HepG2 (cell line): ENCODE data around the gene MVB12A. TPM values are rescaled to one million over a fixed set of nuclear protein-coding genes. Genes with fewer than 3 reads are reported as not detected.

Experiments
- FIP1L1 ChIP-seq: fragments of 200-400 bp; formaldehyde crosslinking; IDR thresholded peaks from 2 replicates; pipeline ENCODE4 v1.6.1; 2018; ENCODE audit warnings: low read depth, mild to moderate bottlenecking, low read length, moderate library complexity, borderline replicate concordance; ENCODE audit not compliant: insufficient read depth
- GTF3A ChIP-seq: sonication (generic); formaldehyde crosslinking; conservative IDR thresholded peaks from 2 replicates; pipeline ENCODE4 v1.4.0; 2020; ENCODE audit warnings: mild to moderate bottlenecking, missing genetic modification reagents
- KDM4B ChIP-seq: sonication (generic); formaldehyde crosslinking; IDR thresholded peaks from 2 replicates; pipeline ENCODE4 v1.4.0; 2020; ENCODE audit warnings: missing genetic modification reagents
- MEF2D ChIP-seq: sonication (generic); formaldehyde crosslinking; IDR thresholded peaks from 2 replicates; pipeline ENCODE4 v1.5.1; 2020; ENCODE audit warnings: mild to moderate bottlenecking, missing genetic modification reagents
- NR3C1 ChIP-seq: sonication (generic); formaldehyde crosslinking; IDR thresholded peaks from 2 replicates; pipeline ENCODE4 v1.4.0; 2020; ENCODE audit warnings: missing genetic modification reagents
- SP4 ChIP-seq: sonication (generic); formaldehyde crosslinking; IDR thresholded peaks from 2 replicates; pipeline ENCODE4 v1.8.1; 2023; ENCODE audit warnings: mild to moderate bottlenecking, missing genetic modification reagents
- STAT5B ChIP-seq: sonication (generic); formaldehyde crosslinking; IDR thresholded peaks from 2 replicates; pipeline ENCODE4 v1.4.0; 2020; ENCODE audit warnings: missing genetic modification reagents
- TFDP1 ChIP-seq: IDR thresholded peaks from 2 replicates; pipeline ENCODE4 v1.6.1; 2016; ENCODE audit warnings: missing compliant biosample characterization, missing genetic modification reagents, borderline replicate concordance
- polyA plus RNA-seq, 8 experiments: library from polyadenylated mRNA; depleted of rRNA in 3 of 8; stranded (reverse) in 7 of 8; unstranded in 1 of 8; fragments of >200 nt; fragmentation: Illumina TruSeq in 4 of 8; extraction: Trizol in 4 of 8; gene quantifications; 2 replicates each; pipeline versions ENCODE4 v1.2.1 to v1.2.3, GENCODE V29; 2011 to 2016; ENCODE audit warnings: low read depth in 4 of 8, missing spikeins in 1 of 8, mixed read lengths in 1 of 8; ENCODE audit not compliant: insufficient read depth in 1 of 8
- total RNA-seq, 5 experiments: library from RNA; depleted of rRNA; stranded (reverse); fragments of >200 nt; fragmentation: Illumina TruSeq; extraction: Trizol; gene quantifications; 2 replicates each; pipeline ENCODE4 v1.2.3, GENCODE V29; 2016; ENCODE audit warnings: low read depth in 1 of 5
- TF ChIP-seq, protein P1 (sequence below): sonication (generic); formaldehyde crosslinking; IDR thresholded peaks from 2 replicates; pipeline ENCODE4 v1.9.0; 2021; ENCODE audit warnings: mild to moderate bottlenecking, missing genetic modification reagents
- TF ChIP-seq, protein P2 (sequence below): sonication (generic); formaldehyde crosslinking; IDR thresholded peaks from 2 replicates; pipeline ENCODE4 v1.4.0; 2020; ENCODE audit warnings: mild to moderate bottlenecking, missing genetic modification reagents
- TF ChIP-seq, protein P3 (sequence below): sonication (generic); formaldehyde crosslinking; conservative IDR thresholded peaks from 2 replicates; pipeline ENCODE4 v1.4.0; 2020; ENCODE audit warnings: missing genetic modification reagents
- TF ChIP-seq, protein P4 (sequence below): sonication (generic); formaldehyde crosslinking; IDR thresholded peaks from 2 replicates; pipeline ENCODE4 v1.5.1; 2020; ENCODE audit warnings: mild to moderate bottlenecking, missing genetic modification reagents, moderate library complexity

MVB12A gene
- total and polyA plus RNA-seq, 2 of the 13 experiments (the other 11 are each of a cell fraction or from before 2014, with no cell fraction given) = 35.7 to 36.1 TPM

- TF ChIP-seq, protein P1, sequence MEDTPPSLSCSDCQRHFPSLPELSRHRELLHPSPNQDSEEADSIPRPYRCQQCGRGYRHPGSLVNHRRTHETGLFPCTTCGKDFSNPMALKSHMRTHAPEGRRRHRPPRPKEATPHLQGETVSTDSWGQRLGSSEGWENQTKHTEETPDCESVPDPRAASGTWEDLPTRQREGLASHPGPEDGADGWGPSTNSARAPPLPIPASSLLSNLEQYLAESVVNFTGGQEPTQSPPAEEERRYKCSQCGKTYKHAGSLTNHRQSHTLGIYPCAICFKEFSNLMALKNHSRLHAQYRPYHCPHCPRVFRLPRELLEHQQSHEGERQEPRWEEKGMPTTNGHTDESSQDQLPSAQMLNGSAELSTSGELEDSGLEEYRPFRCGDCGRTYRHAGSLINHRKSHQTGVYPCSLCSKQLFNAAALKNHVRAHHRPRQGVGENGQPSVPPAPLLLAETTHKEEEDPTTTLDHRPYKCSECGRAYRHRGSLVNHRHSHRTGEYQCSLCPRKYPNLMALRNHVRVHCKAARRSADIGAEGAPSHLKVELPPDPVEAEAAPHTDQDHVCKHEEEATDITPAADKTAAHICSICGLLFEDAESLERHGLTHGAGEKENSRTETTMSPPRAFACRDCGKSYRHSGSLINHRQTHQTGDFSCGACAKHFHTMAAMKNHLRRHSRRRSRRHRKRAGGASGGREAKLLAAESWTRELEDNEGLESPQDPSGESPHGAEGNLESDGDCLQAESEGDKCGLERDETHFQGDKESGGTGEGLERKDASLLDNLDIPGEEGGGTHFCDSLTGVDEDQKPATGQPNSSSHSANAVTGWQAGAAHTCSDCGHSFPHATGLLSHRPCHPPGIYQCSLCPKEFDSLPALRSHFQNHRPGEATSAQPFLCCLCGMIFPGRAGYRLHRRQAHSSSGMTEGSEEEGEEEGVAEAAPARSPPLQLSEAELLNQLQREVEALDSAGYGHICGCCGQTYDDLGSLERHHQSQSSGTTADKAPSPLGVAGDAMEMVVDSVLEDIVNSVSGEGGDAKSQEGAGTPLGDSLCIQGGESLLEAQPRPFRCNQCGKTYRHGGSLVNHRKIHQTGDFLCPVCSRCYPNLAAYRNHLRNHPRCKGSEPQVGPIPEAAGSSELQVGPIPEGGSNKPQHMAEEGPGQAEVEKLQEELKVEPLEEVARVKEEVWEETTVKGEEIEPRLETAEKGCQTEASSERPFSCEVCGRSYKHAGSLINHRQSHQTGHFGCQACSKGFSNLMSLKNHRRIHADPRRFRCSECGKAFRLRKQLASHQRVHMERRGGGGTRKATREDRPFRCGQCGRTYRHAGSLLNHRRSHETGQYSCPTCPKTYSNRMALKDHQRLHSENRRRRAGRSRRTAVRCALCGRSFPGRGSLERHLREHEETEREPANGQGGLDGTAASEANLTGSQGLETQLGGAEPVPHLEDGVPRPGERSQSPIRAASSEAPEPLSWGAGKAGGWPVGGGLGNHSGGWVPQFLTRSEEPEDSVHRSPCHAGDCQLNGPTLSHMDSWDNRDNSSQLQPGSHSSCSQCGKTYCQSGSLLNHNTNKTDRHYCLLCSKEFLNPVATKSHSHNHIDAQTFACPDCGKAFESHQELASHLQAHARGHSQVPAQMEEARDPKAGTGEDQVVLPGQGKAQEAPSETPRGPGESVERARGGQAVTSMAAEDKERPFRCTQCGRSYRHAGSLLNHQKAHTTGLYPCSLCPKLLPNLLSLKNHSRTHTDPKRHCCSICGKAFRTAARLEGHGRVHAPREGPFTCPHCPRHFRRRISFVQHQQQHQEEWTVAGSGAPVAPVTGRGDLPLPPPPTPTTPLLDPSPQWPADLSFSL (CRISPR knock-in tag) = no peak
- TF ChIP-seq STAT5B (CRISPR knock-in tag) = no peak
- no peak for TF ChIP-seq GTF3A (CRISPR knock-in tag)
- TF ChIP-seq, protein P2, sequence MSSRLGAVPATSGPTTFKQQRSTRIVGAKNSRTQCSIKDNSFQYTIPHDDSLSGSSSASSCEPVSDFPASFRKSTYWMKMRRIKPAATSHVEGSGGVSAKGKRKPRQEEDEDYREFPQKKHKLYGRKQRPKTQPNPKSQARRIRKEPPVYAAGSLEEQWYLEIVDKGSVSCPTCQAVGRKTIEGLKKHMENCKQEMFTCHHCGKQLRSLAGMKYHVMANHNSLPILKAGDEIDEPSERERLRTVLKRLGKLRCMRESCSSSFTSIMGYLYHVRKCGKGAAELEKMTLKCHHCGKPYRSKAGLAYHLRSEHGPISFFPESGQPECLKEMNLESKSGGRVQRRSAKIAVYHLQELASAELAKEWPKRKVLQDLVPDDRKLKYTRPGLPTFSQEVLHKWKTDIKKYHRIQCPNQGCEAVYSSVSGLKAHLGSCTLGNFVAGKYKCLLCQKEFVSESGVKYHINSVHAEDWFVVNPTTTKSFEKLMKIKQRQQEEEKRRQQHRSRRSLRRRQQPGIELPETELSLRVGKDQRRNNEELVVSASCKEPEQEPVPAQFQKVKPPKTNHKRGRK = no peak
- TF ChIP-seq, protein P3, sequence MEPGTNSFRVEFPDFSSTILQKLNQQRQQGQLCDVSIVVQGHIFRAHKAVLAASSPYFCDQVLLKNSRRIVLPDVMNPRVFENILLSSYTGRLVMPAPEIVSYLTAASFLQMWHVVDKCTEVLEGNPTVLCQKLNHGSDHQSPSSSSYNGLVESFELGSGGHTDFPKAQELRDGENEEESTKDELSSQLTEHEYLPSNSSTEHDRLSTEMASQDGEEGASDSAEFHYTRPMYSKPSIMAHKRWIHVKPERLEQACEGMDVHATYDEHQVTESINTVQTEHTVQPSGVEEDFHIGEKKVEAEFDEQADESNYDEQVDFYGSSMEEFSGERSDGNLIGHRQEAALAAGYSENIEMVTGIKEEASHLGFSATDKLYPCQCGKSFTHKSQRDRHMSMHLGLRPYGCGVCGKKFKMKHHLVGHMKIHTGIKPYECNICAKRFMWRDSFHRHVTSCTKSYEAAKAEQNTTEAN (CRISPR knock-in tag) = no peak
- TF ChIP-seq, protein P4, sequence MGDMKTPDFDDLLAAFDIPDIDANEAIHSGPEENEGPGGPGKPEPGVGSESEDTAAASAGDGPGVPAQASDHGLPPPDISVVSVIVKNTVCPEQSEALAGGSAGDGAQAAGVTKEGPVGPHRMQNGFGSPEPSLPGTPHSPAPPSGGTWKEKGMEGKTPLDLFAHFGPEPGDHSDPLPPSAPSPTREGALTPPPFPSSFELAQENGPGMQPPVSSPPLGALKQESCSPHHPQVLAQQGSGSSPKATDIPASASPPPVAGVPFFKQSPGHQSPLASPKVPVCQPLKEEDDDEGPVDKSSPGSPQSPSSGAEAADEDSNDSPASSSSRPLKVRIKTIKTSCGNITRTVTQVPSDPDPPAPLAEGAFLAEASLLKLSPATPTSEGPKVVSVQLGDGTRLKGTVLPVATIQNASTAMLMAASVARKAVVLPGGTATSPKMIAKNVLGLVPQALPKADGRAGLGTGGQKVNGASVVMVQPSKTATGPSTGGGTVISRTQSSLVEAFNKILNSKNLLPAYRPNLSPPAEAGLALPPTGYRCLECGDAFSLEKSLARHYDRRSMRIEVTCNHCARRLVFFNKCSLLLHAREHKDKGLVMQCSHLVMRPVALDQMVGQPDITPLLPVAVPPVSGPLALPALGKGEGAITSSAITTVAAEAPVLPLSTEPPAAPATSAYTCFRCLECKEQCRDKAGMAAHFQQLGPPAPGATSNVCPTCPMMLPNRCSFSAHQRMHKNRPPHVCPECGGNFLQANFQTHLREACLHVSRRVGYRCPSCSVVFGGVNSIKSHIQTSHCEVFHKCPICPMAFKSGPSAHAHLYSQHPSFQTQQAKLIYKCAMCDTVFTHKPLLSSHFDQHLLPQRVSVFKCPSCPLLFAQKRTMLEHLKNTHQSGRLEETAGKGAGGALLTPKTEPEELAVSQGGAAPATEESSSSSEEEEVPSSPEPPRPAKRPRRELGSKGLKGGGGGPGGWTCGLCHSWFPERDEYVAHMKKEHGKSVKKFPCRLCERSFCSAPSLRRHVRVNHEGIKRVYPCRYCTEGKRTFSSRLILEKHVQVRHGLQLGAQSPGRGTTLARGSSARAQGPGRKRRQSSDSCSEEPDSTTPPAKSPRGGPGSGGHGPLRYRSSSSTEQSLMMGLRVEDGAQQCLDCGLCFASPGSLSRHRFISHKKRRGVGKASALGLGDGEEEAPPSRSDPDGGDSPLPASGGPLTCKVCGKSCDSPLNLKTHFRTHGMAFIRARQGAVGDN (CRISPR knock-in tag) = peak; percentile 8; the same call in 1 of the 2 replicates
- no peak for TF ChIP-seq FIP1L1
- no peak; the same call in 1 of the 2 replicates for TF ChIP-seq SP4 (CRISPR knock-in tag)
- TF ChIP-seq KDM4B (CRISPR knock-in tag) = no peak
- TF ChIP-seq MEF2D (CRISPR knock-in tag) = no peak
- TF ChIP-seq TFDP1 = no peak
- no peak for TF ChIP-seq NR3C1 (CRISPR knock-in tag)
Observed at GRCh38 chr19:17406046-17406886, 13.6 kb upstream of the MVB12A start (continued).
